HuH-7 (cell line): ENCODE results near the gene ARGLU1.

Experiments
- DNase-seq: peaks from one replicate; pipeline ENCODE4 v3.0.0; 2011; ENCODE audit warnings: low spot score

The ARGLU1 gene

GRCh38 chr13:106541826-106542225, 26.1 kb downstream of the ARGLU1 start:
- DNase-seq = no peak

DNA sequence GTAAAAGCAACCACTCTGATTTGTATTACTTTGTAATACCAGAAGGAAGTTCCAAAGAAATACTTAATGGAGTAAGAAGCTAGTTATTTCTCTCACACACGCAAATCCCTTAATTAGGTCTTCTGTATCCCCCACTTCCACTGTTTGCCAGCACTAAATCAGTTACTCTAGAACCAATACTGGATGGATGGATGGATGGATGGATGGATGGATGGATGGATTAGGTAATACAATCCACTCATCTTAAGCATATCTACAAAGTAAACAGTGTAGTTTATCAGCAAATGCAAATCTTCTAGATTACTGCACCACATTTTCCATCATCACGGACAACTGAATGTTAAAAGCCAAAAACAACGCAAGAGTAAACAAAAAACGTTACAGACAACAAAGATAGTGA, 27.3 kb downstream of the ARGLU1 start:
- DNase-seq = no peak

- no peak for DNase-seq
These were observed 30.4 kb downstream of the ARGLU1 start for GRCh38 chr13:106537521-106537920.

- DNase-seq = peak; percentile 77
These were observed 31.5 kb downstream of the ARGLU1 start for GRCh38 chr13:106536244-106537034.

DNA sequence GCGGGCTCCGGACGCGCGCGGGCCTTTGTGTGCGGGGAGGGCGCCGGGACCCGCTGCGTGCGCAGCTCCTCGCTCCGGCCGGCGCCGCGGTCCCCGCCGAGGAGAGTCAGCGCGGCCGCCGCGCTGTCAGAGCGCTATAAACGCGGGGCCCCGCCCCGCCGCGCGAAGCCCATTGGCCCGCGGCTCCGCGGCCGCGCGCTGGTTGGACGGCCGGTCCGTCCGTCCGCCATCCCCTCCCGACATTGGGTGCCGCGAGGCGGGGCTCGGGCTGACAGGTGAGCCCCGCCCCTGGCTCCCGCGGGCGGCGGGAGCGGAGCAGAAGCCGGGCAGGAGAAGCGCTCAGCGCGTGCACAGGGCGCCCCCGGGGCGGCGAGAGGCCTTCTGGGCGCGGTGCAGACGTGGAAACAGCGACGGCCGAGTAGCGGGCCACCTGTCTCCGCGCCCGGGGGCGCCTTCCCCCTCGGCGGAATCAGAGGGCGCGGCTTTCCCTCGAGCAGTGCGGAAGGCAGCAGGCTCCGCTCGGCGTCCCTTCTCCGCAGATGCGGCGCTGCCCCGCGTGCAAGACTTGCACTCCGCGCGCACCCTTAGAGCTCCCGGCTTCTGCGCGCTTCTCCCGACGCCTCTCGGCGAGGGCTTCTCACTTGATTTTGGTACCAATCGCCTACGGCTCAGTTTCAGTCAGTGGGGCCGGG, 32.2 kb downstream of the ARGLU1 start, which contains the start of gene EFNB2:
TSS of gene EFNB2 (minus strand) at position 111 of the 692 bp plus-strand sequence. CDS start 698 bp downstream, outside the sequence.
- peak; percentile 94 for DNase-seq

DNA sequence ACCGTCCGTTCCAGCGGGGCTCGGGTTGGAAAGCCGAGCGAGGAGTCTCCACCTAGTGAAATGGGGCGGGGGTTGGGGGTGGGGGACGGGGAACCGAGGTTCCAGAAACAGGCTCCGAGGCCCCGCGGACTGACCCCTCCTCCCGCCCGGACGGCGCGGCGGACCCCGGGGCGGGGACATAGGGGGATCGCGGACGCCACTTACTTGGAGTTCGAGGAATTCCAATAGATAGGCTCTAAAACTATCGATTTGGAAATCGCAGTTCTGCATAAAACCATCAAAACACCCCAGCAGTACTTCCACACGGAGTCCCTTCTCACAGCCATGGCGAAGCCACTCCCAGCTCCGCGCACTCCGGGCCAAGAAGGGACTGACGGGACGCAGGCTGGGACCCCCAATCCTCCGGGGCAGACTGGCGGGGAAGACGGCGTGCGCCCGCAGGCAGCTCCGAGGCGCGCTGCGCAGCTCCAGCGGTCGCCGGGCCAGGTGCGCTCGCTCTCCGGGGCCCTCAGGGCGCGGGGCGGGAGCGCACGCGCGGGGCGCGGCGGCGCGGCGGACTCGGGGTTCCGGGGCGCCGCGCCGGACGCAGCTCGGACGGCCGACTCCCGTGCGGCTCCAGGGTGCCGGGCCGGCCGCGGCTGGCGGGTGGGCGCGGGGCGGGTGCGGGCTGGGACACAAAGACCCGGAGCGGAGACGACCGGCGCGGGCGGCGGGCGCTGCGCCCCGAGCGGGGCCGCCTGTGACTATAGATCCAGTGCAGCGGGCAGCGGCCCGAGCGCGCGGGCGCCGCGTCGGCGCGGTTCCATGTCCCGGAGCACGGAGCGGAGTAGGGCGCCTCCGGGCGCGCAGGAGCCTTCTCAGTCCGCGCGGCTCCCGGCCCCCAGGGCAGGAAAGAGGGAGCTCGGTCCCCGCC, 33.0 kb downstream of the ARGLU1 start:
- DNase-seq = peak; percentile 5

- DNase-seq = peak; percentile 17
These were observed 33.8 kb downstream of the ARGLU1 start for GRCh38 chr13:106533943-106534638.

DNA sequence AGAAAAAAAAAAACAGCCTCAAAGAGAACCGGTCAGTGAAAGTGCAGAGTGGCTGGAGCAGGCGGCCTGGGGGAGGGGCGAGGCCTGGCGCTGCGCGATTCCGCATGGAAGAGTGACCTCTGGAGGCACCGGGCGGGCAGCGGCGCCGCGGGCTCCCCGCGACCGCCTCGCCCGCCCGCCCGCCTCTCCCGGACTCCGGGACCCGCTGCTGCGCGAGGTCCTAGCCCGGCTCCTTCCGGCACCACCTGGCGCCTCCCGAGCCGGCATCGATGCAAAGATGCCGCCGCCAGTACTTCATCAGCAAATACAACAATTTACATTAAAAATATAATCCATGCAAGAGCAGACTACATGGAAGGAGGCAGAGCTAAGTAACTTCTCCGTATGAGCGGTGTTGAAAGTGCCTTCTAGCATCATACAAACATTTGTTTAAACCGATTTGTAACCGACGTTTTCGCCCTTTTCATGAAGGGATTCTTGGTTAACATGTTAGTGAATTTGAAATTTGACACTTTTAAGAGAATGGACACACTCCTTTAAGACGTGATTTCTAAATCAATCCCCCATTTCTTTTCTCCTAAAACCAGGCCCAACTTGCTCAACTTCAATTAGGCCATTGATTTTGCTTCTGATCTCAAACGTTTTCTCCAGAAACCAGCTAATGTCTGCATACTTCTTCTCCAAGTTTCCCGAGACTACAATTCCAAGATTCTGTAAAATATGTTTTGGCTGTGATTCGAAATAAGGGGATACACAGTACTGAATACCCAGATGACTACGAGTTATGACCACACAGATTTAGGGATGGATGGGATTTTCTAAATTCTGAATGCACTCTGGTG, 34.6 kb downstream of the ARGLU1 start:
- DNase-seq = peak; percentile 65

GRCh38 chr13:106532111-106532929, 35.6 kb downstream of the ARGLU1 start:
- no peak for DNase-seq

GRCh38 chr13:106530980-106531481, 36.9 kb downstream of the ARGLU1 start:
- no peak for DNase-seq

DNA sequence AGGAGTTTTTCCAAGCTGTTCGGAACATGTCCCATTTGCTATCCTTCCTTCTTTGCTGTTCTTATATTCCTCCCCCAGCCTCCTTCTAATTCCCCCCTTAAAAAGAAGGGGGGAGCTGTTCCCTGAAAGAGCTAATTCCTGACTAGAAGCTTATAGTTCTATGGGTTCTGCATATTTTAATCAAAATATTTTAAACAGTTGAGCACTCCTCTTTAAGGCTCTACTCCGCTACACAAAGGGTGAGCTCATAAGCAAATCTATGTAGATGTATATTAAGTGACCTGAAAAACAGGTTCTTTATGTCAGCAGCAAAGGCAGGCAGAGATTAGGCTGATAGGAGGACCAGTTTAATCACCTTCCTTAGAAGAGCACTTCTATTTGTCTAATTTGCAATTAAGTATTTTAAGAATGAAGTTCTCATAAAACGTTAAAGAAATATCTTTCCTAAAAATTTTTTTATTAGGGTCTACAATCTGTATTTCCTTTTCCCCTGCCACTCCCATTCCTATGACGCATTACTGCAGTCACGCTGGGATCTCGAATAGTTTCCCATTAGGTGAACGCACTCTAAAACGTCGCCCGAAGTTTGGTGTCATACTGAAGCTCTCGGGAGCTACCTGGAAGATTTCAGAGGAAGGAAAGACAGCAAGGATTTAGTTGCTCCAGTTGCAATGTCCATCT, 37.6 kb downstream of the ARGLU1 start:
- no peak for DNase-seq

DNA sequence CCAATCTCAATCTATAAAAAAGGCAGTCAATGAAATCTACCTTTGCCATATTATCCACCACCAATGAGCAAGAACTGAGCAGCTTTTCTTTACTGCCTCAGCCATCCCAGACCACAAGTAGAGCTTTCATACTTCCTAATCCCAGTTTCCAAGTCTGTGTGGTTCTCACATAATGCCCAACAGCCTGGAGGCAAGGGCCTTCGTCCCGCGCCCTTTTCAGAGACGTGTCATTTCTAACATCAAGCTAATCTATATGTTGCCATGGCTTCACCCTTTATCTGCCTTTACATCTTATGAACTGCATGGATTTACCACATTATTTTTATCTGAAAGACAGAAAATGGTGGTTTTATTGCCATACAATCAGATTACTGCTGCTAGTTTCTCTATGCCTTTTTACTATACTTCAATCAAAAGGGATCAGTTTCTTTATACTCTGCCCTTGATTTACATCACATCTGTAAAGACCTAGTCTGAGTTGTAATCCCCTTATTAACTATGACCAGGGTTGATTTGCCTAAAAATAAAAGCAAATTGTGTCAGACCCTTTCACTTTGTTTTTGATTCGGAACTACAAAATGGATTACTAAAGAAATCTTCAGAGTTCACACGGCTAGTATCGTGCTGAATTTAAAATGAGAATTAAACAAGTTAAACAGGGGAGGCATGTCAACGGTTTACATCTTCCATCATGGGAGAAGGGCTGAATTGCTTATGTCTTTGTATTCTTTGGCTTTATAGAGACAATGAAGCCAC, 38.3 kb downstream of the ARGLU1 start:
- DNase-seq = no peak

GRCh38 chr13:106528718-106529414, 39.1 kb downstream of the ARGLU1 start:
- DNase-seq = no peak

- DNase-seq = no peak
These were observed 40.1 kb downstream of the ARGLU1 start for GRCh38 chr13:106527826-106528225.

- DNase-seq = no peak
These were observed 40.5 kb downstream of the ARGLU1 start for GRCh38 chr13:106527445-106527801.

GRCh38 chr13:106526738-106527444, 41.0 kb downstream of the ARGLU1 start:
- no peak for DNase-seq

- no peak for DNase-seq
These were observed 42.1 kb downstream of the ARGLU1 start for GRCh38 chr13:106525865-106526264.
